ENCODE results near the gene ARNT2.

DNA sequence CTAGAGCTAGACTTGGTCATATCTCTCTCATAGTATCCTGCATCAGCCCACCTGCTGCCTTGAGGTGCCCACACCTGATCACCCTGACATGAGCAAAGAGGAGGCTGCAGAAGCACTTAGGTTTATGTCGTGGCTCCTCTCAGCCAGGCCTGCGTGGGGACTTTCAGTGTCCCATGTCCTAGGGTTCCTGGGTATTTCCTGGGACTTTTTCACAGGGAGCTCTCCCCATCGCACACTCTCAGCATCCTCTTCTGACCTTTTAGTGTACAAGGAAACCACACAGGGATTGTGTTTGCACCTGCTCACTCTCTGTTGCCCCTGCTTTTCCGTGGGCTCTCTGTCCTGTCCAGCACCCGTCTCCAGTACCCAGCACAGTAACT lies 61.4 kb downstream of the ARNT2 start:
- TF ChIP-seq, protein P1, sequence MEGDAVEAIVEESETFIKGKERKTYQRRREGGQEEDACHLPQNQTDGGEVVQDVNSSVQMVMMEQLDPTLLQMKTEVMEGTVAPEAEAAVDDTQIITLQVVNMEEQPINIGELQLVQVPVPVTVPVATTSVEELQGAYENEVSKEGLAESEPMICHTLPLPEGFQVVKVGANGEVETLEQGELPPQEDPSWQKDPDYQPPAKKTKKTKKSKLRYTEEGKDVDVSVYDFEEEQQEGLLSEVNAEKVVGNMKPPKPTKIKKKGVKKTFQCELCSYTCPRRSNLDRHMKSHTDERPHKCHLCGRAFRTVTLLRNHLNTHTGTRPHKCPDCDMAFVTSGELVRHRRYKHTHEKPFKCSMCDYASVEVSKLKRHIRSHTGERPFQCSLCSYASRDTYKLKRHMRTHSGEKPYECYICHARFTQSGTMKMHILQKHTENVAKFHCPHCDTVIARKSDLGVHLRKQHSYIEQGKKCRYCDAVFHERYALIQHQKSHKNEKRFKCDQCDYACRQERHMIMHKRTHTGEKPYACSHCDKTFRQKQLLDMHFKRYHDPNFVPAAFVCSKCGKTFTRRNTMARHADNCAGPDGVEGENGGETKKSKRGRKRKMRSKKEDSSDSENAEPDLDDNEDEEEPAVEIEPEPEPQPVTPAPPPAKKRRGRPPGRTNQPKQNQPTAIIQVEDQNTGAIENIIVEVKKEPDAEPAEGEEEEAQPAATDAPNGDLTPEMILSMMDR (IDR thresholded peaks at IDR 0.05) = no peak
- TF ChIP-seq RAD21 (IDR thresholded peaks at IDR 0.05; ENCODE audit: low read length) (no peak), EZH2phosphoT487 (IDR thresholded peaks at IDR 0.05; ENCODE audit: borderline replicate concordance, low read depth) (no peak), RXRA (IDR thresholded peaks at IDR 0.05; ENCODE audit: borderline replicate concordance, low read depth) (no peak), FOXM1 (IDR thresholded peaks at IDR 0.05; ENCODE audit: low read depth) (no peak), TAF1 (IDR thresholded peaks at IDR 0.05; ENCODE audit: borderline replicate concordance, low read depth, low read length) (no peak), MXI1 (IDR thresholded peaks at IDR 0.05; ENCODE audit: low read depth, low read length) (no peak)
- TF ChIP-seq, protein P2, sequence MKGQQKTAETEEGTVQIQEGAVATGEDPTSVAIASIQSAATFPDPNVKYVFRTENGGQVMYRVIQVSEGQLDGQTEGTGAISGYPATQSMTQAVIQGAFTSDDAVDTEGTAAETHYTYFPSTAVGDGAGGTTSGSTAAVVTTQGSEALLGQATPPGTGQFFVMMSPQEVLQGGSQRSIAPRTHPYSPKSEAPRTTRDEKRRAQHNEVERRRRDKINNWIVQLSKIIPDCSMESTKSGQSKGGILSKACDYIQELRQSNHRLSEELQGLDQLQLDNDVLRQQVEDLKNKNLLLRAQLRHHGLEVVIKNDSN (IDR thresholded peaks at IDR 0.05; ENCODE audit: borderline replicate concordance, low read depth) = no peak
- TF ChIP-seq, protein P3, sequence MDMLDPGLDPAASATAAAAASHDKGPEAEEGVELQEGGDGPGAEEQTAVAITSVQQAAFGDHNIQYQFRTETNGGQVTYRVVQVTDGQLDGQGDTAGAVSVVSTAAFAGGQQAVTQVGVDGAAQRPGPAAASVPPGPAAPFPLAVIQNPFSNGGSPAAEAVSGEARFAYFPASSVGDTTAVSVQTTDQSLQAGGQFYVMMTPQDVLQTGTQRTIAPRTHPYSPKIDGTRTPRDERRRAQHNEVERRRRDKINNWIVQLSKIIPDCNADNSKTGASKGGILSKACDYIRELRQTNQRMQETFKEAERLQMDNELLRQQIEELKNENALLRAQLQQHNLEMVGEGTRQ (IDR thresholded peaks at IDR 0.05; ENCODE audit: borderline replicate concordance, low read depth, low read length) = no peak
- TF ChIP-seq, protein P4, sequence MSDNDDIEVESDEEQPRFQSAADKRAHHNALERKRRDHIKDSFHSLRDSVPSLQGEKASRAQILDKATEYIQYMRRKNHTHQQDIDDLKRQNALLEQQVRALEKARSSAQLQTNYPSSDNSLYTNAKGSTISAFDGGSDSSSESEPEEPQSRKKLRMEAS (IDR thresholded peaks at IDR 0.05; ENCODE audit: low read depth) = no peak
